SHP77 (cell line): ENCODE measurements around the gene FRG2C.
"Not testable (repeated sequence)": the region's sequence is repeated elsewhere in the genome, so short reads cannot be mapped to it uniquely, and the experiment has no call there.

Experiments
- DNase-seq, 2 experiments: peaks; one replicate each; lab custom pipeline; 2025; lab: John Stamatoyannopoulos, UW

Gene FRG2C

DNA sequence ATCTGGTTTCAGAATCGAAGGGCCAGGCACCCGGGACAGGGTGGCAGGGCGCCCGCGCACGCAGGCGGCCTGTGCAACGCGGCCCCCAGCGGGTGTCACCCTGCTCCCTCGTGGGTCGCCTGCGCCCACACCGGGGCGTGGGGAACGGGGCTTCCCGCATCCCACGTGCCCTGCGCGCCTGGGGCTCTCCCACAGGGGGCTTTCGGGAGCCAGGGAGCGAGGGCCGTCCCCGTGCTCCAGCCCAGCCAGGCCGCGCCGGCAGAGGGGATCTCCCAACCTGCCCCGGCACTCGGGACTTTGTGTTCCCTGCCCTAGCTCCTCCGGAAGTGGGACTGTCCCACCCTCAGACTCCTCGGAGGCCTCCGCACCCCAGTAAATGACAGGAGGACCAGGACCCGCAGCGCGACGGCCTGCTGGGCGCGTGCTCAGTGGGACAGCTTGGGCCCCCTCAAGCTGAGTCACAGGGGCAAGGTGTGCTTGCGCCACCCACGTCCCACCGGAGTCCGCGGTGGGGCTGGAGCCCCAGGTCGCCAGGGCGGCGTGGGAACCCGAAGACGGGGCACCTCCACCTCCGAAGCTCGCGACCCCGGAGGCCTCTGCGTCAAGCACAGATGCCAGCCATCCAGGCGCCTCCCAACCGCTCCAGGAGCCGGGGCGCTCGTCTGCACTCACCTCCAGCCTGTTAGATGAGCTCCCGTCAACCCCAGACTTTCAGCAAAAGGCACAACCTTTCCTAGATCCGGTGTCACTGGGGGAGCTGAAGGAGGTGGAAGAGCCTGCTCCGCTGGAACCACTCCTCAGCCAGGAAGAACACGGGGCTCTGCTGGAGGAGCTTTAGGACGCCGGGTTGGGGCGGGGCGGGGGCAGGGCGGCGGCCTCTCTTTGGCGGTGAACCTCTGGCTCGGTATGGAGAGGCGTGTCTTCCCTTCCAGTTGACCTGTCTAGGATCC, 5.5 kb downstream of the FRG2C start:
- DNase-seq, result not testable (repeated sequence)

DNA sequence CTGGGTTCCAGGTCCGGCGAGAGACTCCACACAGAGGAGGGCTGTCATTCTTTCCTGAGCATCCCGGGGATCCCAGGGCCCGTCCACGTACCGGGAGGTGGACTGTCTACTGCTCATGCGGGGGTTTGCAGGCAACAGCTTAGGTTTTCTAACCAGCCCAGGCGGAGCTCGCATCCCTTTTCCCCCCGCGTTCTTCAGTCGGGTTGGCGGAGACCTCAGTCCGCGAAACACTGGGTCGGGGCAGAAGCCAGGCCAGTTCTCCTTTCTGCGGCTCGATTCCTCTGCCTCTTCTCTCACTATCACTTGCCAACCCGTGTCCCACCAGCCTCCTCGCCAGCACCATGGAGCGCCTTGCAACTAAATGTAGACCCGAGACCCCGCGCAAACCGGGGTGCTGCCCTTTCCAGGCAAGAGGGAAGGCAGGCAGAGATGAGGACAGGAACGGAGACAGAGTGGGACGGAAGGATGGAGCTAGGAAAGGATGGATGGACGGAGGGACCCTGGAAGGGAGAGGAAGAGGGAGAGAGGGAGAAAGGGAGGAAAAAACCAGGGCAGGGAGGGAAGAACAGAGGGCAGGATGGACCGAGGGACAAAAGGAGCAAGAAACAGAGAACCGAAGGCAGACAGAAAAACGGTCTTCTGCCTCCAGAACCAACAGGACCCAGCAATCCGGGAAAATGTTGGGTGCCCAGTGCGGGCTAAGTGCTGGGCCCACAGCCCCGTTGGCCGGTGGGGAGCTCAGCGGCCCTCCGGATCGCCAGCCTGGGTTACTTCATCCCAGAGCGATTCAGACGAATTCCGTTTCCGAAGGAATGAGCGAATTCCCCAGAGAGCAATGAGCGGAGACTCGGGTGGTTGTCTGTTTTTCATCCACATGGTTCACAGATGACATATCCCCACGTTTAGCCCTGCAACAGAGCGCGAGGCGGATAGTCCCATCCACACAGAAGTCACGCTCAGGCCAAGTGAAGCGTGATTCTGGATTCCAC, 6.5 kb downstream of the FRG2C start:
- DNase-seq, result not testable (repeated sequence)

DNA sequence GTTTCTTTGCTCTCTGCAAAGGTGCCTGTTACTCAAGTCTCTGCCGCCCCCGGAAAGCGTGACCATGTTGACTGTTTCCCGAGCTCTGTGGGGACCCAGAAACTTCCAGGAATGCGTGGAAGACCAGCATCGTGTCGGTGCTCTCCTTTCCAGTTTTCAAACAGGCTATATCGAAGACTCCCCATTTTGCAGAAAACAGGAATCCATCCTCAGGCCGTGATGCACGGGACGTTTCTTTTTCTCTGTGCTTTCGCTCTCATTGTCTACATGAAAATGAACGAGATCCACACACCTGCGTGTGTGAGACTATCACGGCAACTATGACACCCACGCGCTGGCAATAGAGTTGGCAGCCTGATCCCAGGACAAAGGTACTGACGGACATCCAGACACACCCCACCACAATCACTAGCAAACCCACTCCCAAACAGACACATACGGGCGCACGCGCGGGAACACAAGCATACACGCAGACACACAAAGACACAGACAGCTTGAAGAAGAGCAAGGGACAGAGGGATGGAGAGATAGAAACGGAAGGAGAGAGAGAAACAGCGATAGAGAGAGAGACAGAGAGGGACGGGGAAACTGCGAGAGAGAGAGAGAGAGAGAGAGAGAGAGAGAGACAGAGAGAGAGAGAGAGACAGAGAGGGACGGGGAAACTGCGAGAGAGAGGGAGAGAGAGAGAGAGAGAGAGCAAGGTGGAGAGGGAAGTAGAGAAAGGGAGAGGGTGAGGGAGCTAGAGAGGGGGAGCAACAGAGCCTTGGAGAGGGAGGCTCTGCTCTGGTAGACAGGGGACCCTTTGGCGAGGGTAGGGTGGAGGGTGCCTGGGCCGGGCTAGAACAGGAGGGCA, 7.4 kb downstream of the FRG2C start:
- DNase-seq, result not testable (repeated sequence)

DNA sequence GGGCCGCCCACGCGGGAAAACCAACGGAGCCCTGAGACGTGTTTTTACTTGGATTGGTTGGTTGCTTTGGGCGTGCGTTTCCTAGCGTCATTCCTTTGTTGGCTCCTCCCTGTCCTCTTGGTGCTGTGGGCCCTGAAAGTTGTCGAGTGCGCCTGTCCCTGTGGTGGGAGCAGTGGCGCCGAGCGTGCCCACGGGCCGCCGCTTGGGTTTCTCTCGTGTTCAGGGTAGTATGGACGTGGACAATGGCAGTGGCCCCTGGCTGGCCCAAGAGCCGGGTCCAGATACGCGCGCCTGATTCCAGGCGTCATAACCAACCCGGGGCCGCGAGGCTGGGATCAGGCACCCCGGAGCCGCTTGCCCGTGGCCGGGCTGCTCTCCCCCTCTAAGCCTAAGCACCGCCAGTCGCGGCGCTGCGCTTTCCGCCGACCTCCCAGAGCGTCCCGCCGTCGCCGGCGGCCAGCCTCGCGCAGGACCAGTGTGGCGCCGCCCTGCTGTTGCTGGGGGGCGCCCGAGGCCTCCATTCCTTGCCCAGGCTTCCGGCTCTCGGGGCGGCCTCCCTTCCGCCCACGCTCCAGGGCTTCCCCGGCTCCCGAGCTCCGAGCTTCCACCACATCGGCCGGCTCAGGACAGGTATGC, 8.1 kb downstream of the FRG2C start:
- DNase-seq, result not testable (repeated sequence)

DNA sequence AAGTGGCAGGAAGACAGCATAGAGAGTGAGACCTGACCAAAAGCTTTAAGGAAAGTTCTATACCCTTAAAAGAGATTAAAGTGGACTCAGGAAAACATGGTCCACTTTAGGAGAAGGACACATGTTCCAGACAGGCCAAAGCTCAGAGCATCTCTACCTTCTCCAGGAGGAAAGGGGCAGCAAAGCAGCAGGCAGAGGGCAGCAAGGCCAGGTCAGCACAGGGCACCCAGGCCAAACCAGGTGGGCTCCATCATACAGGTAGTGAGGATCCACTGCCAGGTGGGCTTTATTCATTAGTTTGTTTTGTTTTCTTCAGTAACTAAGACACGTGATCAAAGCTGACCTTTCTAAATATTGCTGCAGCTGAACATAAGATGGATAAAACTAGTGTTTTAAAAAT, 19.8 kb downstream of the FRG2C start:
- DNase-seq, result not testable (repeated sequence)

DNA sequence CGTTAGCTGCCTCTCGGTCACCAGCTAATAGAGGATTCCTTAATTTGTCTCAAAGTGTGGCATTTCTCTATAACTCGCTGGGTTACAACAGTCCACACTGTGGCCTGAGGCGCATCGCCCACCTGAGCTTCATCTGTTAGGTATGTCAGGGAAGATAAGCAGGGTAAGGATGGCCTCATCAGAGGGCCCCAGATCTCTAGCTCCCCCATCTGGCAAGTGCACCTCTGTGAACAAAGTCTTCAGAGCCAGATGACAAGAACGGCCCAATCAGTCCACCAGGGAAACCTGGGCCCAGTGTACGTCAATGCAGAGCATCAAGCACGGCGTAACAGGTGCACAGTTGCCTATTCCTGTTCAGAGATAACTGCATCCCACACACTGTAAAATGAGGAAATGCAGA, 23.2 kb downstream of the FRG2C start:
- DNase-seq, result no peak

DNA sequence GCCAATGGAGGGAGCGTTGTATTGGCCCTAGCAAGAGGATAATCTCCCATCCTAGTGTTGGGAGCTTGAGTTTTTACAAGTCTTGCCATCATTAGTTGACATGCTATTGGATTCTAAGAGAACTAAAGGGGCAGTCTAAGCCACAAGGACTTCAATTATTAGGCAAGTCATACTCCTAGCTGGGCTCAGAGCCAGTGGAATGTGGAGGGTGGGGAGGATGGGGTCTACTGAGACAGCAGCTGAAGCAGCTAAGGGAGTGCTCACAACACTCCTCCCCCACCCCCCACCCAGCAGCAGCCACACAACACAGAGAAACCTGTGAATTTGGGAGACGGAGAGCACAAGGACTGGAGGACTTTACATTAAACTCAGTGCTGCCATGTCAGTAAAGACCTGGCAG, 27.9 kb downstream of the FRG2C start:
- DNase-seq, result no peak
